Renal pelvis (tissue), 4 donors: ENCODE results near the gene TBCEL. TPM values are rescaled to one million over a fixed set of nuclear protein-coding genes. Genes with fewer than 3 reads are reported as not detected.

Experiments
- DNase-seq: peaks from one replicate; pipeline ENCODE4 v3.0.0-alpha.2; 2013
- polyA plus RNA-seq, 3 donors: library from polyadenylated mRNA; unstranded; fragments of 120-200 nt; gene quantifications; one replicate each; pipeline ENCODE4 v1.2.1, GENCODE V29; 2013; ENCODE audit not compliant: insufficient read length in 3 of 3

Gene TBCEL
- polyA plus RNA-seq, 3 donors: 21.8 to 24.8 (median 23.5) TPM

DNA sequence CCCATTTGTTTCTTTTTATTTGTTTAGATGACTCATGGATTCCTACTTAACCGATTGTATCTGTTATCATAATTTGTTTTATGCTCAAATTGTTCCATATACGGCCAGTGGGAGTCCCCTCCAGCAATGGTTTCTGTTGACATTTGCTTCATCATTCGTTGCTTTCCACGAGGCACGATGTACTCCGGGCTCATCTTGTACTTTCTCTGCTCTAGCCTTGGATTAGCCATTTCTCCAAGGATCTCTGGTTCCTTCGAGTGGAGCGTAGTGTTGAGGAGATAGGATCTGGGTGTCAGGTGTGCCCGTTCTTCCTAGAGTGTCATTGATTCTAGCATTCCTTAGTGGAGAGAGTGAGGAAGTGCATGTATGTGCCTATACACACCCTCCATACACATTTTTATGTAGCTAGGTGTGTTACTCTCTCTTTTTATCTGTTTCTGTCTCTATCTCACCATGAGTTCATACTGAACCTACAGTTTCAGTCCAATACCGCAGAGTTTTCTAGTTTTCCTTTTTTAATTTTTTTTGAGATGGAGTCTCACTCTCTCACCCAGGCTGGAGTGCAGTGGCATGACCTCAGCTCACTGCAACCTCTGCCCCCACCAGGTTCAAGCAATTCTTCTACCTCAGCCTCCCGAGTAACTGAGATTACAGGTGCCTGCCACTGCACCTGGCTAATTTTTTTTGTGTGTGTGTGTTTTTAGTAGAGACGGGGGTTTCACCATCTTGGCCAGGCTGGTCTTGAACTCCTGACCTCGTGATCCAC lies 108.5 kb downstream of the TBCEL start:
- no peak for DNase-seq

DNA sequence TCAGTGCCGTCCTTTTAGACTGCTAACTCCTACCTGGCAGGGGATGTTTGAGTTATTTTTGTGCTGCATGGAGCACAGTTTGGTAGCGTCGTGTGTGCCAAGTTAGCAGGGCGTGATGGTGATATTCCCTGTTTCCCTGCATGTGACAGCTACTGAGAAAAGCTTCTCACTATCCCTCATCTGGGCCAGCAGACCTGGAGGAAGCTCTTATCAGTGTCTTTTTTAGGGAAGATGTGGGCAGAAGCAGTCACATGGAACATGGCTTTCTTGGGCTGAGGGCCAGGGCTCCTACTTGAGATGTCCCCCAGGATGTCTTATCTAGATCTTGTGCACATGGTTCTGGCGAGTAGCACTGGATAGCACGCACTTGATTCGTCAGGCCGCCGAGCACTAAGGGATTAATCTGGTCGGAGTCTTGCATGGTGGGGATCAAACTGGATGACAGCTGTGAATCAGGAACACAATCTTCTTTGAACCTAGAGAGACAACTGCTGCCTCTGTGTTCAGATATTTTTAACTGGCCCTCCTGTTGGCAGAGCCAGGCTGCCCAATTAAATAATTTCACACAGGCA lies 110.9 kb downstream of the TBCEL start:
- no peak for DNase-seq

DNA sequence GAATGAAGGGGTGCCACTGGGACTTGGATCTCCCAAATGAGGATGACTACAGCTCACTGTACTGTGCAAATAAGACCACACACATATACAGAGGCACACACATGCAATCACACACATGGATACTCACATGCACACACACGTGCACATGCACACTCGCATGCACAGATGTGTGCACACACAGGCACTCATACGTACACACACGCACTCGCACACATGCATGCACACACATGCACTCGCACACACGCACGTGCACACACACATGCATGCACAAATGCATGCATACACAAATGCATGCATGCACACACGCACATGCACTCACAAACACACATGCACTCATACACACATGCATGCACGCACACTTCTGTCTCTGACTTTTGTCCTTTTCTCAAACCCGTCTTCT lies 113.1 kb downstream of the TBCEL start:
- DNase-seq: no peak

DNA sequence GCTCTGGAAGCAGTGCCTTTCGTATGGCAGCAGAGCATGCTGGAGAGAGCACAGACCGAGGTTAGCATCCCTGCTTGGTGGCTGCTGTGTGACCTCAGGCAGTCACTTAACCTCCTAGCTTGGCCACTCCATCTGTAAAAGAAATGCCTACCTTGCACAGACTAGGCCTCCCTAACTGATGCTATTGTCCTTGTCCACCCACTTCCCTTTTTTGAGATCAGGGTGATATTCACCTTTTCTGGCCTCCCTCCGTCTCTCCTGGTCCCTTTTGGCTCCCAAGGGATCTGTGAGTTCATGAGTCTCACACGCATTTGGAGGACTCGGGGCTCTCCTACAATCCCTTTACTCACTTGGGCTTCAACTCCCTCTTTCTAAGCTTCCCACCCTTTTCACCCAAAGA lies 114.4 kb downstream of the TBCEL start:
- no peak for DNase-seq

DNA sequence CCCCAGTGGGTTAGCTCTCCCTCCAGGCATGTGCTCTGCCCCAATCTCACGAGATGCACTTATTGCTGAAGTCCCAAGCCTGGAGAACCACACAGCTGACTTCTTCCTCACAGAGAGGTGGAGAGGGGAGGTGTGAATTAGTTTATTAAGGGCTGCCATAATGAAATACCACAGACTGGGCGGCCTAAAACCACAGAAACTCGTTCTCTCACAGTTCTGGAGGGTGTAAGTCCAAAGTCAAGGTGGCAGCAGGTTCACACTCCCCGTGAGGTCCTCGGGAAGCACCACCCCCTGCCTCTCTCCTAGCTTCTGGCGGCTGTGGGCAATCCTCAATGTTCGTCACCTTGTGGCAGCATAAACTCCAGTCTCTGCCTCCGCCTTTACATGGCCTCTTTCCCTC lies 116.5 kb downstream of the TBCEL start:
- DNase-seq: no peak

Other genes starting within 250 kb of the TBCEL start
- gene TECTA, start 77.1 kb downstream of the TBCEL start, polyA plus RNA-seq: 1 to 10 TPM; 2.0 to 2.7 (median 2.4) TPM